ENCODE measurements around the gene CHN2.

CHN2 gene

GRCh38 chr7:29405891-29406290, 211.3 kb downstream of the CHN2 start:
- no peak for DNase-seq (ENCODE audit: low spot score)

GRCh38 chr7:29406366-29406765, 211.8 kb downstream of the CHN2 start:
- DNase-seq (ENCODE audit: low spot score) = no peak

DNA sequence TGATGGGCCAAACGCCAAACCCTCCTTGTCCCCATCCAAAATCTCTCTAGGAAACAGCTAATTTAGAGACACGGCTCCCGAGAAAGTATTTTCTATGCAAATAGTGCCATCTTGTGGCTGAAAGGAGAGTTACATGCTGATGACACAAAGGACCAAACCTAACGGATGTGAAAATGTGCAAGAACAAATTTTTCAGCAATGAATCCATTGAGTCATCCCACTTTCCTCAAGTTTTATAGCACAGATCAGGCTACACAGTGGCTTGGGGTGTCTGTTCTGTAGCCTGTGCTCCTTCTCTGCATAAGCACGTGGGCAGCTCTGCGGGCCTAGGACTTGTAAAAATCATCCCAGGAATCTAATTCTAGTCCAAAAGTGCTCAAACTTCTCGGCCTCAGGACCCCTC, 214.3 kb downstream of the CHN2 start:
- DNase-seq (ENCODE audit: low spot score) = peak; percentile 65

GRCh38 chr7:29410996-29411395, 216.4 kb downstream of the CHN2 start:
- no peak for DNase-seq (ENCODE audit: low spot score)

DNA sequence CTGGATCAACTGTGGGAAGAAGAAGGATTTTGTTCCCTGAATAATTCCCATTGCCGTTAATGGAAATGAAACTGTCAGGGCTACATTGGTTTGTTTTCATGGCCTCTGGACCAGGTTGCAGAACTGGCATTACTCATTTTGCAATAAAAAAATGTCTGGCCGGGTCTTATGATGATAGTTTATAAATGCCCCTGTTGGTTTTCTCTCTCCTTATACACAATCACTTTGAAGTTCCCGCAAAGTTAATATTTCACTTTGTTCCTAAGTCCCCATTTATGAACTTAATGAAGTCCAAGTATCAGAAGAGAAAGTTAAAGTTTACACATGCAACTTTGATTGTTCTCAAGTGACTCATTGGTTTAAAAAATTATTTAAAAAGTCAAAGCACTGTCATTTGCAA, 218.3 kb downstream of the CHN2 start:
- no peak for DNase-seq (ENCODE audit: low spot score)

GRCh38 chr7:29413626-29414136, 219.1 kb downstream of the CHN2 start:
- no peak for DNase-seq (ENCODE audit: low spot score)

- no peak for DNase-seq (ENCODE audit: low spot score)
These were observed 219.6 kb downstream of the CHN2 start for GRCh38 chr7:29414216-29414615.

GRCh38 chr7:29415215-29415614, 220.6 kb downstream of the CHN2 start:
- no peak for DNase-seq (ENCODE audit: low spot score)

GRCh38 chr7:29416276-29416937, 221.8 kb downstream of the CHN2 start:
- no peak for DNase-seq (ENCODE audit: low spot score)

DNA sequence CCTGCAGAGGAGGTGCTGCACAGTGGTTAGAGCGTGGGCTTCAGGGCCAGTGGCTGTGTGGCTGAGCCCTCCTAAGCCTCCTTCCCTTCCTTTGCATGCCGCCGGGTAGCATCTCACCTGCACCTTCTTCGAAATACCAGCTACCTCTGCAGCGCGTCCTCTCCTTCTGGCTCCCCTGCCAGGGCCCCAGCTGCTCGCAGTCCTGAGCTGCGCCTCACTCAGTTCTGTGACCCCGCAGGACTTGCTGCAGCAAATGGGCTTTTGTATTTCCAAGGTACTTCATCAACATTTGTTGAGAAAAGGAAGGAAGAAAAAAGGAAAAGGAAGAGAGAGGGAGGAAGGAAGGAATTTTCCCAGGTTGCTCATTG, 222.3 kb downstream of the CHN2 start:
- no peak for DNase-seq (ENCODE audit: low spot score)

- DNase-seq (ENCODE audit: low spot score) = no peak
These were observed 223.5 kb downstream of the CHN2 start for GRCh38 chr7:29418056-29418455.

- DNase-seq (ENCODE audit: low spot score) = no peak
These were observed 224.1 kb downstream of the CHN2 start for GRCh38 chr7:29418651-29419050.

- no peak for DNase-seq (ENCODE audit: low spot score)
These were observed 225.4 kb downstream of the CHN2 start for GRCh38 chr7:29420011-29420410.

DNA sequence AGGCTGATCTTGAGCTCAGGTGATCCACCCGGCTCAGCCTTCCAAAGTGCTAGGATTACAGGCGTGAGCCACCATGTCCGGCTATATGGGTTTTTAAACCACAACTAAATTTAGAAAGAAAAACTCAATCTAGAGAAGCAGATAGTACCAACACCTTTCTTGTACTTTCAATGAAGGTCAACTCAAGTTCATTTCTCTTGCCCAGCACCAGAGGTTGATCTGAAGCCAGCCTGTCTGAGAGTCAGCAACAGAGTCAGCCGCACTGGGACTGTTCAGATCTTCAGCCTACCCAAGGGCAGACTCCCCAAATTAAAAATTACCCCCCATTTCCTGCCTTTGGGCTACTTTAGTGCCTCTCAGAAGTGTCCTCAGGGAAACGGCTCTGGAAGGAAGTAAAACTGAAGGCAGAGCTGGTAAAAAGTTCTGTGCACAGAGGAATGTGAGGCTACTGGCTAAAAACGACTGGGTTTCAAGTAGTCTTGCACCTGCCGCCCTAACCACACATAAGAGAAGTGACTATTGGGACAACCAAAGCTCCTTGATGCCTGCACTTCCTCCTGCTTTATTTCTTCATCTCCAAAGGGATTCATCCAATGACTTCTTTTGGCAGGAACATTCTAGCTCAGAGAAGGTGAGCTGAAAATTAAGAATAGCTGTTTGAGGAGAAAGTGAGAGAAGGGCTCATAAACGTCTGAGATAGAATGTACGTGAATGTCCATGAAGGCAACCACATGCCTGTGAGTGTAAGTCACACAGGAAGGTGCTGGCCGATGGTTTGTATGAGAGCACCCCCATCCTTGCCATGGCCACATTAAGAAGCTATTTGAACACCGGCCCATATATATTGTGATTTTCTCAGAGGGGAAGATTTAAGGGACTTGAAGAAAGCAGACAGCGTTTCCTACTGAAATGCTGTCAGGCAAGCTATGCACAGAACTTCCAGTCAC, 226.7 kb downstream of the CHN2 start:
- no peak for DNase-seq (ENCODE audit: low spot score)

DNA sequence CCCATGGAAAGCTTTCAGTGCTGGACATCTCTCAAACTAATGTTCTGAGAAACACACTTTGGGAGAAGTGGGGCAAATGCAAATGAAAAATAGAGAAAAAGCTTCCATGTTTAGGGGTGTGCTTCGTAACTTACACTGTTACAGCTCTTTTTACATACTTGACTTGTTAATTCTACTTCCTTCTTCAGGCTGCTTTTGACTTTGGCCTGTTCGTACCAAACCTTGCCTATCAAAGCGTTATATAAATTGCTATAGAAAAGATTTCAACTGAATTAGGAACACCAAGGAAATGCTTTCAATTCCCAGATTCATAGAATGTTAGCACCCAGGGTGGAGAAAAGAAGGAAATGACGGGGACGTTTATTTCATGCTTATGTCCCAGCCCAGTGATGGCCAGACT, 228.3 kb downstream of the CHN2 start:
- DNase-seq (ENCODE audit: low spot score) = no peak

- no peak for DNase-seq (ENCODE audit: low spot score)
These were observed 229.9 kb downstream of the CHN2 start for GRCh38 chr7:29424295-29424983.

- DNase-seq (ENCODE audit: low spot score) = no peak
These were observed 230.4 kb downstream of the CHN2 start for GRCh38 chr7:29424984-29425309.

DNA sequence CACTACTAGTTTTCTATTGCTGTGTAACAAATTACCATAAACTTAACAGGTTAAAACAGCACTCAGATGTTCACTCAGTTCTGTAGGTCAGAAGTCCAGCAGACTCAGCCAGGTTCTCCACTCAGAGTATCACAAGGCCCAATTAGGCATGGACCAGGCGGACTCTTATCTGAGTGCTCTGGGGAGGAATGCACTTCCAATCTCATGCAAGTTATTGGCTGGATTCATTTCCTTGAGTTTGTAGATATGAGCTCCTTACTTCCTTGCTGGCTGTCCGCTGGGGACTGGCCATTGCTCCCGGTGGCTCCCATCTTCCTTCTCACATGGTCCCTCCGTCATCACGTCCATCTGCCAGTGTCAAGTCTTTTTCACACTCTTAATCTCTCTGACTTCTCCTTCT, 232.0 kb downstream of the CHN2 start:
- DNase-seq (ENCODE audit: low spot score) = no peak

DNA sequence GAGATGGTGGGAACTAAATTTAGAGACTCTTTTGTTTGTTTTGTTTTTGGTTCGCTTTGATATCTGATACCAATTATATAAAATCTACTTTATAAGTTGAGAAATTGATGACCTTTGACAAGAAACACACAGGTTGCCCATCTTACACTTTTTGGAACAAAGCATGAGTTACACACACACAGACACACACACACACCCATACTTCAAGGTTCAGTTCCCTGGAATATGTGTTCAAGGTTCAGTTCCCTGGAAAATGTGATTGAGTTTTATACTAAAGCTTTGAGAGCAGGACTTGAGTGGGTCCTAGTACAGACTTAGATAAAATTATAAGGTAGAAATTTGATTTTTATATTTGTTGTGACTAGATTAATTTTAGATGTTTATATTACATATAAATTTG, 234.8 kb downstream of the CHN2 start:
- DNase-seq (ENCODE audit: low spot score) = no peak

- no peak for DNase-seq (ENCODE audit: low spot score)
These were observed 235.8 kb downstream of the CHN2 start for GRCh38 chr7:29430279-29430949.

DNA sequence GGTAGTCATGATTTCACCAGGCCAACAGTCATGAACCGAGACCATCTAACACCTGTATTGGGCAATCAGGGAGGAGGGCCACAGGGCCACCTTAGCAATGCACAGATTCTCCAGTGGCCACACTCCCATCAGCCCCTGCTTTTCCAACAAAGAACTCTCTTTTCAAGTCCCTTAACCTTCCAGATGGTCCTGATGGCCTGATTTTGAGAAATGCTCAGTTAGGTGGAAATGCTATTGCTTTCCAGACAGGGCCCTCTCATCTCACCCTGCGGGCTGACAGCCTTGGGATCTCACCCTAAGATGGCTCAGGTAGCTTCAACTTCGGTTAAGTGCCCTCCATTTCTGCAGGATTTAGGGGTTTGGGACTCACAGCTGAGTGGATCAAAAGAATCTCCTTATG, 237.1 kb downstream of the CHN2 start:
- DNase-seq (ENCODE audit: low spot score) = no peak

DNA sequence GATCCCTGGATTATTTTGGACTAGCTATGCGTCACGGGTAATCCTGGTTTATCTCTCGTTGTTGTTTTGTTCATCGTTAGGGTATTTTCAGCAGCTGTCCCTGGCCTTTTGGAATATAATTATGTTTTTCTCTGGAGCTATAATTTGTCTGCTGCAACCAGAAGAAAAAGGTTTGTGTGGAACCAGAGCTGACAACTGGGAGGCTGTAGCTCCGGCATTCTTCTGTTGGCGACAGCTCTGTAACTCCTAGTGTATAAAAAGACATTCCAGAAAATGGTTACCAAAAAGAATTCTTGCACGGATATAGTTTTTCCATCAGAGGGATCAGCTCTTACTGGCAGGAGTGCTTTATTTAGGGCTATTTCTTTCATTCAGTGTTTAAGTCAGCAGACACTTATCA, 238.1 kb downstream of the CHN2 start:
- DNase-seq (ENCODE audit: low spot score) = no peak
